GM06990 (cell line): ENCODE results near the gene LARP4.

Source experiments
- DNase-seq: peaks from one replicate; pipeline ENCODE4 v3.0.0-alpha.2; 2011; ENCODE audit not compliant: insufficient read length; ENCODE audit errors: extremely low read depth
- H3K27me3 ChIP-seq: replicated peaks from 2 replicates; pipeline ENCODE4 v1.6.0; 2011; ENCODE audit warnings: low read length; ENCODE audit not compliant: control insufficient read depth, insufficient read depth
- H3K36me3 ChIP-seq: 2 replicates; pipeline ENCODE4 v1.5.1; 2011; ENCODE audit warnings: low read length; ENCODE audit not compliant: control insufficient read depth, insufficient read depth
- H3K4me3 ChIP-seq: replicated peaks from 2 replicates; pipeline ENCODE4 v1.5.1; 2011; ENCODE audit warnings: low read depth, mild to moderate bottlenecking, control low read depth, low read length
- CTCF ChIP-seq: IDR thresholded peaks from 2 replicates; pipeline ENCODE4 v1.5.1; 2011; ENCODE audit warnings: low read length, control low read depth, mild to moderate bottlenecking, inconsistent platforms; ENCODE audit not compliant: insufficient read depth, poor library complexity, severe bottlenecking

LARP4 gene

GRCh38 chr12:50514526-50515276, 114.0 kb downstream of the LARP4 start:
- DNase-seq, result no peak
- Histone ChIP-seq H3K36me3 (no peaks in the 10 kb centered on the region), H3K27me3 (no peaks in the 10 kb centered on the region), H3K4me3 (no peak overlapping the region)
- TF ChIP-seq CTCF, result no peak

DNA sequence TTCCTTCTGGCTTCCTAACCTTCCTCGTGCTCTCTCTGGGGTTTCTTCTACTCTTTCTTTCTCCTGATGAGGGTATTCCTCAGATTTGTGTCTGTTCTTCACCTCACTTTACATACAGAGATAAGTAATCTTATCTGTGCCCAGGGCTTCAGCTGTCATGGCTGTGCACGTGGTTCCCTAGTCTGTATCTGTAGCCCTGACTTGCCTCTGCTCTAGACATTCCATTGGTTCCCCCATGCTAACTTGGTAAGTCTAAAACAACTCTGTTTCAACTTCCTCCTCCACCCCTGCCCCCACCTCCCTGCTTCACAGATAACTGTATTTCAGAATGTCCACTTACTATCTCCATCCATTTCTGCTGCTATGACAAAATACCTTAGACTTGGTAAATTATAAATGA, 114.9 kb downstream of the LARP4 start:
- Histone ChIP-seq H3K27me3 (no peaks in the 10 kb centered on the region), H3K36me3 (no peaks in the 10 kb centered on the region), H3K4me3 (no peak overlapping the region)
- DNase-seq, result no peak
- no peak for TF ChIP-seq CTCF

GRCh38 chr12:50517421-50518048, 116.8 kb downstream of the LARP4 start:
- DNase-seq, result peak; percentile 61
- Histone ChIP-seq H3K27me3 (no peaks in the 10 kb centered on the region), H3K36me3 (no peaks in the 10 kb centered on the region), H3K4me3 (no peak overlapping the region)
- TF ChIP-seq CTCF, result no peak

DNA sequence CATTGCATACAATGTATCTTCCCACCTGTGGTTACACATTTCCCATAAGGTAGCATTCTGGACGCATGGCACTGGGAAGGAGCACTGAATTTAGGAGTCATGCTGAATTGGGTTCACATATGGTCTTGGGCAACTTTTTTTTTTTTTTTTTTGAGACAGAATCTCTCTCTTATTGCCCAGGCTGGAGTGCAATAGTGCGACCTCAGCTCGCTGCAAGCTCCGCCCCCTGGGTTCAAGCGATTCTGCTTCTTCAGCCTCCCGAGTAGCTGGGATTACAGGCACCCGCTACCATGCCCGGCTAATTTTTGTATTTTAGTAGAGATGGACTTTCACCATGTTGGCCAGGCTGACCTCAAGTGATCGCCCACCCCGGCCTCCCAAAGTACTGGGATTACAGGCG, 117.4 kb downstream of the LARP4 start:
- H3K4me3 ChIP-seq, result no peak overlapping the region
- no peak for TF ChIP-seq CTCF
- no peaks in the 10 kb centered on the region for H3K36me3 ChIP-seq
- no peaks in the 10 kb centered on the region for H3K27me3 ChIP-seq
- DNase-seq, result no peak

DNA sequence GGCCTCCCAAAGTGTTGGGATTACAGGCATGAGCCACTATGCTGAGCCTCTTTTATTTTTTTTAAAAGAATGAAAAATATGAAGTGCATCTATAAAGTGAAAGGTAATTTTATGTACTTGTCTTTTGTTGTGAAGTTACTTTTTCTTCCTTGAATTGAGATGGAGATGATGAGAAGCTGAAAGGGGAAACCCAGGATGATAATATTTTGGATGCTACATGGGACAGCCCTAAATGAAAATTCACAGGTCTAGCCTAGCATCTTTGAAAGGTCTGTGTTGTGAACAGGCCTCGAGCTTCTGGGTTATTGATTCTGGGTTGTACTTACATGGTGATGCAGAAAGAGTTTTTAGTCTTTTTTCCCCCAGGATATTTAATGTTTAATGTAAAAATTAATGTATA, 118.7 kb downstream of the LARP4 start:
- Histone ChIP-seq H3K27me3 (no peaks in the 10 kb centered on the region), H3K4me3 (no peak overlapping the region), H3K36me3 (no peaks in the 10 kb centered on the region)
- no peak for TF ChIP-seq CTCF
- no peak for DNase-seq
